ENCODE results near the gene PNPLA1. TPM values are rescaled to one million over a fixed set of nuclear protein-coding genes. Genes with fewer than 3 reads are reported as not detected.

The PNPLA1 gene
- total and polyA plus RNA-seq, 10 of the 15 experiments (the other 5 are each of a cell fraction or from before 2014, with no cell fraction given), result 0.04 TPM; not detected in 9

GRCh38 chr6:36280983-36281382 is 11.1 kb downstream of the PNPLA1 start (continued):
- TF ChIP-seq ETV6 (conservative IDR thresholded peaks at IDR 0.05 in 1 of 2, IDR thresholded peaks at IDR 0.05 in 1 of 2; ENCODE audit: borderline replicate concordance in 1 of 2, low read depth in 1 of 2) (no peak), SMC3 (IDR thresholded peaks at IDR 0.05; ENCODE audit: borderline replicate concordance, low read length) (no peak), TARDBP (IDR thresholded peaks at IDR 0.05; ENCODE audit: borderline replicate concordance) (no peak)

- RAD21 ChIA-PET (ENCODE audit: unreplicated experiment), result no interaction called here
- Histone ChIP-seq H3K36me3 (ENCODE audit: control insufficient read depth in 2 of 2, insufficient read depth in 2 of 2, low read length in 1 of 2) (no peaks in the 10 kb centered on the region), H3K4me3 (no peak overlapping the region), H3K9me3 (replicated peaks; ENCODE audit: control insufficient read depth, insufficient read depth, low read length) (no peaks in the 10 kb centered on the region), H3K27ac (ENCODE audit: control insufficient read depth, insufficient read depth) (no peak overlapping the region), H4K20me1 (ENCODE audit: control insufficient read depth, insufficient read depth) (no peaks in the 10 kb centered on the region), H3K79me2 (ENCODE audit: control insufficient read depth, insufficient read depth, low read length) (no peaks in the 10 kb centered on the region), H3K4me1 (ENCODE audit: control insufficient read depth, insufficient read depth, low read length) (peaks cover 4% of the 10 kb centered on the region; the same call in 1 of the 2 replicates), H3K9ac (ENCODE audit: control insufficient read depth, insufficient read depth, low read length) (no peak overlapping the region), H3K4me2 (ENCODE audit: control insufficient read depth, insufficient read depth) (no peak overlapping the region), H3K27me3 (replicated peaks in 1 of 2; ENCODE audit: control insufficient read depth in 2 of 2, insufficient read depth in 2 of 2, low read length in 1 of 2) (peaks cover 0 to 11% of the 10 kb centered on the region in 2 experiments), H2AFZ (ENCODE audit: control insufficient read depth, low read depth, low read length) (no peak overlapping the region)
- no TSS peak for BruUV-seq (replicated peaks)
- TF ChIP-seq ZNF217 (IDR thresholded peaks at IDR 0.05) (no peak), USF1 (IDR thresholded peaks at IDR 0.05; ENCODE audit: borderline replicate concordance, extremely low read length, insufficient read depth, low read depth, low read length) (no peak), MAX (IDR thresholded peaks at IDR 0.05; ENCODE audit: low read depth, low read length) (no peak), CHD1 (IDR thresholded peaks at IDR 0.05; ENCODE audit: low read depth, low read length) (no peak), NFYB (IDR thresholded peaks at IDR 0.05; ENCODE audit: insufficient read depth, low read depth, low read length) (no peak), PRDM15 (CRISPR knock-in tag; IDR thresholded peaks at IDR 0.05) (no peak), RELA (IDR thresholded peaks at IDR 0.05; ENCODE audit: borderline replicate concordance, partially characterized antibody) (no peak), WRNIP1 (IDR thresholded peaks at IDR 0.05; ENCODE audit: borderline replicate concordance, low read depth, low read length) (no peak), ZBTB40 (IDR thresholded peaks at IDR 0.05; ENCODE audit: borderline replicate concordance) (no peak), SUZ12 (IDR thresholded peaks at IDR 0.05; ENCODE audit: unreplicated experiment) (no peak)
- SMC1A ChIA-PET (ENCODE audit: uncharacterized antibody, unreplicated experiment), result interaction anchor here (1.0 kb wide), 1 partner anchor 30 kb away, joined by 3 read pairs; no protein-coding TSS in a partner anchor
- intact Hi-C loops (cut with micrococcal nuclease; ENCODE audit: unreplicated experiment), result no loop called here
- CTCF ChIA-PET, result interaction anchor here (1.2 kb wide), 1 partner anchor 77 kb away, joined by 3 read pairs; no protein-coding TSS in a partner anchor
- no peak for ATAC-seq
- 72% methylated on average over 1 of the region's 1 CpG for WGBS (ENCODE audit: insufficient coverage, insufficient replicate concordance, low lambda C conversion rate, missing lambda C conversion rate)
- no peak for DNase-seq (ENCODE audit: low read depth, low spot score)
- no peak for FAIRE-seq
- in situ Hi-C loops (cut with MboI), result no loop called here
- POLR2A ChIA-PET, result no interaction called here
Observed at GRCh38 chr6:36283608-36284007, 13.7 kb downstream of the PNPLA1 start.
